WTC11 (cell line): Measurements from ENCODE around the gene GALNT2. TPM values are rescaled to one million over a fixed set of nuclear protein-coding genes. Genes with fewer than 3 reads are reported as not detected.

Source experiments
- ATAC-seq: fragments of 200-7000 bp; cut with Tn5 transposase; 2 replicates; pipeline ENCODE4 v1.10.0; 2021; ENCODE audit warnings: mild to moderate bottlenecking, moderate library complexity
- CTCF ChIA-PET: fragments of 300-600 bp; sonication (Branson Sonifier 250); formaldehyde crosslinking; loops from one replicate; lab custom pipeline; 2021; ENCODE audit warnings: antibody characterized with exemption; lab: Charles Lee
- POLR2A ChIA-PET: fragments of 350-600 bp; sonication (Branson Sonifier 250); formaldehyde crosslinking; loops from one replicate; lab custom pipeline; 2021; ENCODE audit warnings: antibody characterized with exemption; lab: Charles Lee
- DNase-seq: peaks from one replicate; pipeline ENCODE4 v3.0.0; 2021; ENCODE audit warnings: low spot score
- H3K27ac Mint-ChIP-seq: 2 replicates; pipeline ENCODE4 v1.8.0; 2021; ENCODE audit warnings: mixed read lengths
- H3K27me3 Mint-ChIP-seq: 2 replicates; pipeline ENCODE4 v1.8.0; 2021; ENCODE audit warnings: low read depth, mild to moderate bottlenecking, moderate library complexity, mixed read lengths
- H3K36me3 Mint-ChIP-seq: 2 replicates; pipeline ENCODE4 v1.8.0; 2021; ENCODE audit warnings: mixed read lengths
- H3K4me1 Mint-ChIP-seq: 2 replicates; pipeline ENCODE4 v1.8.0; 2022; ENCODE audit warnings: mixed read lengths
- H3K4me3 Mint-ChIP-seq: 2 replicates; pipeline ENCODE4 v1.8.0; 2021; ENCODE audit warnings: mild to moderate bottlenecking, moderate library complexity, mixed read lengths
- H3K9me3 Mint-ChIP-seq: 2 replicates; pipeline ENCODE4 v1.8.0; 2021; ENCODE audit warnings: mixed read lengths
- CBFB ChIP-seq: sonication (generic); formaldehyde crosslinking; IDR thresholded peaks from 2 replicates; pipeline ENCODE4 v1.8.1; 2022; ENCODE audit warnings: mild to moderate bottlenecking, low read depth, missing genetic modification reagents
- E2F4 ChIP-seq: sonication (generic); formaldehyde crosslinking; IDR thresholded peaks from 2 replicates; pipeline ENCODE4 v1.8.1; 2022; ENCODE audit warnings: low read depth, mild to moderate bottlenecking, moderate library complexity, missing genetic modification reagents, borderline replicate concordance
- ETV6 ChIP-seq: sonication (generic); formaldehyde crosslinking; IDR thresholded peaks from 2 replicates; pipeline ENCODE4 v1.8.1; 2022; ENCODE audit warnings: mild to moderate bottlenecking, missing genetic modification reagents
- FOXJ3 ChIP-seq: sonication (generic); formaldehyde crosslinking; IDR thresholded peaks from 2 replicates; pipeline ENCODE4 v1.9.0; 2021; ENCODE audit warnings: missing genetic modification reagents, mild to moderate bottlenecking, borderline replicate concordance
- FOXP4 ChIP-seq: sonication (generic); formaldehyde crosslinking; IDR thresholded peaks from 2 replicates; pipeline ENCODE4 v1.8.0; 2022; ENCODE audit warnings: mild to moderate bottlenecking, missing genetic modification reagents
- GRHL2 ChIP-seq: fragments of 250-450 bp; sonication (Bioruptor Pico); IDR thresholded peaks from 2 replicates; pipeline ENCODE4 v1.8.0; 2022; ENCODE audit warnings: mild to moderate bottlenecking, moderate library complexity; ENCODE audit not compliant: insufficient replicate concordance, severe bottlenecking
- GTF2I ChIP-seq: fragments of 250-450 bp; sonication (Bioruptor Pico); conservative IDR thresholded peaks from 2 replicates; pipeline ENCODE4 v1.4.0; 2021; ENCODE audit warnings: mild to moderate bottlenecking
- HMGA2 ChIP-seq: fragments of 250-450 bp; sonication (Bioruptor Pico); IDR thresholded peaks from 2 replicates; pipeline ENCODE4 v1.4.0; 2021; ENCODE audit warnings: mild to moderate bottlenecking, moderate library complexity
- MAX ChIP-seq: sonication (generic); formaldehyde crosslinking; IDR thresholded peaks from 2 replicates; pipeline ENCODE4 v1.8.0; 2022; ENCODE audit warnings: mild to moderate bottlenecking, missing genetic modification reagents
- NR3C1 ChIP-seq: sonication (generic); formaldehyde crosslinking; conservative IDR thresholded peaks from 2 replicates; pipeline ENCODE4 v1.8.1; 2023; ENCODE audit warnings: low read depth, mild to moderate bottlenecking, missing genetic modification reagents
- PRDM15 ChIP-seq: sonication (generic); formaldehyde crosslinking; IDR thresholded peaks from 2 replicates; pipeline ENCODE4 v1.8.0; 2022; ENCODE audit warnings: missing genetic modification reagents
- PREB ChIP-seq: sonication (generic); formaldehyde crosslinking; IDR thresholded peaks from 2 replicates; pipeline ENCODE4 v1.8.1; 2022; ENCODE audit warnings: mild to moderate bottlenecking, missing genetic modification reagents, moderate library complexity, borderline replicate concordance
- PRRX2 ChIP-seq: fragments of 250-450 bp; sonication (Bioruptor Pico); IDR thresholded peaks from 2 replicates; pipeline ENCODE4 v1.8.0; 2021; ENCODE audit warnings: mild to moderate bottlenecking
- SMAD3 ChIP-seq: sonication (generic); formaldehyde crosslinking; IDR thresholded peaks from 2 replicates; pipeline ENCODE4 v1.8.0; 2022; ENCODE audit warnings: missing genetic modification reagents, mild to moderate bottlenecking, borderline replicate concordance
- TP53 ChIP-seq: sonication (generic); formaldehyde crosslinking; IDR thresholded peaks from 2 replicates; pipeline ENCODE4 v1.8.1; 2023; ENCODE audit warnings: mild to moderate bottlenecking, missing genetic modification reagents
- USF2 ChIP-seq: sonication (generic); formaldehyde crosslinking; IDR thresholded peaks from 2 replicates; pipeline ENCODE4 v1.8.1; 2023; ENCODE audit warnings: mild to moderate bottlenecking, missing genetic modification reagents, moderate library complexity
- ZBTB21 ChIP-seq: sonication (generic); formaldehyde crosslinking; IDR thresholded peaks from 2 replicates; pipeline ENCODE4 v1.8.1; 2023; ENCODE audit warnings: mild to moderate bottlenecking, missing genetic modification reagents, borderline replicate concordance
- ZNF423 ChIP-seq: fragments of 250-450 bp; sonication (Bioruptor Pico); IDR thresholded peaks from 2 replicates; pipeline ENCODE4 v2.1.2; 2022; ENCODE audit warnings: mild to moderate bottlenecking, moderate library complexity
- ZSCAN18 ChIP-seq: fragments of 250-450 bp; sonication (Bioruptor Pico); IDR thresholded peaks from 2 replicates; pipeline ENCODE4 v2.1.2; 2022; ENCODE audit warnings: mild to moderate bottlenecking, moderate library complexity
- total RNA-seq: library from RNA; stranded (reverse); gene quantifications from 3 replicates; pipeline ENCODE4 v1.2.3, GENCODE V29; 2021

Gene GALNT2
- total RNA-seq, 1 experiment from 2014 or later, result 74.8 TPM

- no peak for TF ChIP-seq NR3C1 (CRISPR knock-in tag)
- no peak for TF ChIP-seq HMGA2
- no peak for TF ChIP-seq ZSCAN18
- no peak for TF ChIP-seq GTF2I (CRISPR knock-in tag)
These were observed 133.2 kb downstream of the GALNT2 start (continued) for GRCh38 chr1:230200276-230200675.

- no peak for TF ChIP-seq GRHL2
- TF ChIP-seq FOXJ3 (CRISPR knock-in tag), result no peak
- no peak for TF ChIP-seq TP53 (CRISPR knock-in tag)
- no peak for TF ChIP-seq ZBTB21 (CRISPR knock-in tag)
- no peak for TF ChIP-seq CBFB
- TF ChIP-seq ZNF423 (CRISPR knock-in tag), result no peak
- TF ChIP-seq PRDM15 (CRISPR knock-in tag), result no peak
- no peak for TF ChIP-seq ETV6 (CRISPR knock-in tag)
- TF ChIP-seq NR3C1 (CRISPR knock-in tag), result no peak
- no peak for TF ChIP-seq PRRX2 (CRISPR knock-in tag)
- no peak for TF ChIP-seq PREB (CRISPR knock-in tag)
- TF ChIP-seq ZSCAN18, result no peak
- no peak for TF ChIP-seq SMAD3 (CRISPR knock-in tag)
- TF ChIP-seq USF2, result no peak
- TF ChIP-seq MAX (CRISPR knock-in tag), result no peak
- no peak for TF ChIP-seq E2F4 (CRISPR knock-in tag)
- TF ChIP-seq FOXP4 (CRISPR knock-in tag), result no peak
- POLR2A ChIA-PET, result no interaction called here
- CTCF ChIA-PET, result no interaction called here
- H3K27ac Mint-ChIP-seq, result peak overlapping the region; percentile 37
- no peak overlapping the region for H3K4me3 Mint-ChIP-seq
- DNase-seq, result no peak
- no peaks in the 10 kb centered on the region for H3K9me3 Mint-ChIP-seq
- no peak for ATAC-seq
- peaks cover 7% of the 10 kb centered on the region for H3K4me1 Mint-ChIP-seq
- H3K27me3 Mint-ChIP-seq, result no peaks in the 10 kb centered on the region
- H3K36me3 Mint-ChIP-seq, result peaks cover 12% of the 10 kb centered on the region
These were observed 134.4 kb downstream of the GALNT2 start for GRCh38 chr1:230201445-230201844.
